ENCODE measurements around the gene RNF220. TPM values are rescaled to one million over a fixed set of nuclear protein-coding genes. Genes with fewer than 3 reads are reported as not detected.

RNF220 gene
- total RNA-seq, 1 donor from 2014 or later, result 83.7 TPM

DNA sequence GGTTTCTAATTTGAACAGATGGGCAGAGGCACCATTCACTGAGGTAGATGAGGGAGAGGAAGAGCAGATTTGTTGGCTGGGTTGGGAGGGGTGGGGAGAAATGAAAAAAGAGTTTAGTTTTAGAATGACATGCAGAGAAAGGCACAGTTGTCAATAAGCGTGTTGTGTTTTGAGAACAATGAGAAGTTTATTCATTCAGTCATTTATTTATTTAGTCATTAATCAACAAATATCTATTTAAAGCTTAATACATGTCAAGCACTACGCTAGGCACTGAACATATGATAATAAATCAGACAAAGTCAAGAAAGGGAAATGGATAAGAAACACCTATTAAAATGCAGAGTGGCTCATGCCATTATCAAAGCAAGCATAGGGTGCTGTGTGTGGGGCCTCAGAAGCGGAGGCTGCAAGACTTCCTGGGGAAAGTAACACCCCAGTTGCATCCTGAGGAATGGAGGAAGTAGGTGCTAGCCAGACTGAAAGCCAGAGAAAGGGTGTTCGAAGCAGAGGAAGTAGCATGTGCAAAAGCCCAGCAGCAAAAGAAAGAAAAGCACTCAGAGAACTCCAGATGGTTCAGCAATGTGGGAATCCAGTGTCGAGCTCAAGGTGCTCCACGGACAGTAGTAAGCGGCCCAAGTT lies 114.1 kb downstream of the RNF220 start:
- intact Hi-C loops (cut with micrococcal nuclease), result no loop called here

DNA sequence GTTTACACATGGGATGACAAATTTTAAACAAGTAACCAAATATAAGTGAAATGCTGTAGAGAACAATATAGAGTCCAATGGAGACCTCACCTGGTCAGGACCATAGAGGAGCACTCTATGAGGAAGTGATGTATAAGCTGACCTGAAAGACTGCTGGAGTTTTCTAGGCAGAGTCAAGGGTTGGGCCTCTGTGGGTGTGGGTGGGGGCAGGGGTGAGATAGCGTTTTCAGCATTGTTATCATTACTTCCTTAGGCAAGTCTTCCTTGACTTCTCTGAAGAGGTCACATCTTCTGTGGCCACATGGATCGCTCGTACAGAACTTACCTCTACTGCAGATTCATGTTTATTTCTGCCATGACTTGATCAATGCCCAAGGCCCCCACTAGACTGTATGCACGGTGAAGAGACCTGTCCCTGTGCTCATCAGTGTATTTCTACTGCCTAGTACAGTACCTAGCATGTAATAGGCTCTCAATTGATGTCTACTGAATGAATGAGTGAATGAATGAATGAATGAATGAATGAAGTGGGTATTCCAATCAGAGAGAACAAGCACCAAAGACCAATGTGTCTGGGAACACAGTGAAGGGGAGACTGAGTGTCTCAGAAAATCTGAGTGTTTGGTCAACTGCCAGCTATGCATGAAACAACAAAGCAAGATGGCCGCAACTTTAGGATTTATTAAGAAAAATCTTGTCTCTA lies 116.5 kb downstream of the RNF220 start:
- intact Hi-C loops (cut with micrococcal nuclease), result no loop called here

DNA sequence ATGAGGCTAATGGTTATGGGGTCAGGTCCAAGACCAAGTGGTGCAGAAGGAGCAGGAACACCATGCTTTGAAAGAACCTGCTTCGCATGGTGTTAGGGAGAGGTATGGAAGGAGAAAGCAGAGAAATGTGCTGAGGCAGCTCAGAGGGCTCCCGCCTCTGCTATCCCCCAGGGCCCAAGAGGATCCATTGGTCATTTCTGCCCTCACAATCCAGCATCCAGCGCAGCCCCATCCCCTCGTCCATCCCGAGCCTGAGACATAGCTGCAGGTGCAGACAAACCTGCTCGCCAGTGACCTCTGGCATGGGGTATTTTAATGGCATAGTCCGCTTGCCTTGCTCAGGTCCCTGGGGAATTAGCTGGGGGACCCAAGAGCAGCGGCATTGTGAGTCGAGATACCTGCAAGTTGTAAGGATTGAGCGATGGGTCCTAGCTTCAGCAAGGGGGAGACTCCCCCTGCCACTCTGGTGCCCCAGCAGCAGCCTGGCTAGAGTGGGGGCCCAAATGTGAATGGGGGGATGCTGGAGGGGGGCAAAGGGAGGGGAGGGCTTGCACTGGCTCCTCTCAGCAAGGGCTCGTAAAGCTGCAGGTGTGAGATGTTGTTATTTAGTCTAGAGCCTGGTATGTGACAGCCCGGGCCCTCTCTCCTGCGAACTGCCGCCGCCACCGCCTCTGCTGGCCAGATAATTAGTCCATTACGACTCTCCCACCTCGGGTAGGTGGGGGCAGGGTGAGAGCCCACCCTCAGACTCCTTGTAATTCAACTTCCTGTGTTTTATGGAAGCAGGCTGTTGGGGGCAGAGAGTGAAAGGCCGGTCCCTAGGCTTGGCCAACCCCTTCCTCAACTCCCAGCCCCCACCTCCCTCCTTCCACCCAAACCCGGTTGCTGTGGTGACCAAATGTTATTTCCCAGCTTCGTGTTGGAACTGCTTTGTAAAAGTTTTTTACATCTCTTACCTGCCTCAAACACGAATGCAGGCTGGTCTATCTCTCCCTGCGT lies 118.8 kb downstream of the RNF220 start:
- intact Hi-C loops (cut with micrococcal nuclease), result no loop called here

DNA sequence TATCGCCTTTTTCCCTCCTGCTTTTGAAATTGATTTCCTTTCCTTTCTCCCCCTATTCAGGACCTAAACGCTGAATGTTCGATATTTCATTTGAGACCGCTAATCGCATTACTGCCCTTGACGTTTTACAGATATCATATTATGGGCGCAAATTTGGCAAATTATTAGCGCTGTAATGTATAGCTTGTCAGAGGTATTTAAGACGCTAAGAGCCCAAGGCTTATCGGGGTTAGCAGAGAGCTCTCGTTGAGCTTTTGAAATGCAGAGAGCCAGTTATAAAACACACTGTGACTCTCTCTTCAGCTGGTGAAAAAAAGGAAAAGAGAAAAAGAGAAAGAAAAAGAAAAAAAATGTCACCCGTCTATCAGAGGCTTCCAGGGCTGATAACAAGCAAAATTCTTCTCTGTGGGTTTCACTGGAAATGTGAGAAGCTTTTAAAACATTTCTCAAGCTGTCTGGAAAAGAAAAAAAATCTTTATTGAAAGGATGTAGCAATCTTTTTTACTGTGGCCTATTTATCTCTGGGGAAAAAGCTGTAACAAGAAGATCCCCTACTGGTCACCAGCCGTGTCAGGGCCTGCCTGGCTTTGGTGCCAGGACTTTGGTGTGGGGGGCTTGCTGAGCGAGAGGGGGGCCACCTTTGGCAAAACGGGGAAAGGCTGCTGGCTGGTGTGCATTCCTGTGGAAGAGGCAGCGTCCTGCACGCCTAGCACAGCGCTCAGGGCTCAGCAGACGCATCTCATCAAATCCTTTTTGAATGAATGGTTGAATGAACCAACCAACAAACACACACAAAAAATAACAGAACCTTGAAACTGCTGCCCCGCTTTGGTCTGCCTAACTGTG lies 119.8 kb downstream of the RNF220 start:
- intact Hi-C loops (cut with micrococcal nuclease), result no loop called here

DNA sequence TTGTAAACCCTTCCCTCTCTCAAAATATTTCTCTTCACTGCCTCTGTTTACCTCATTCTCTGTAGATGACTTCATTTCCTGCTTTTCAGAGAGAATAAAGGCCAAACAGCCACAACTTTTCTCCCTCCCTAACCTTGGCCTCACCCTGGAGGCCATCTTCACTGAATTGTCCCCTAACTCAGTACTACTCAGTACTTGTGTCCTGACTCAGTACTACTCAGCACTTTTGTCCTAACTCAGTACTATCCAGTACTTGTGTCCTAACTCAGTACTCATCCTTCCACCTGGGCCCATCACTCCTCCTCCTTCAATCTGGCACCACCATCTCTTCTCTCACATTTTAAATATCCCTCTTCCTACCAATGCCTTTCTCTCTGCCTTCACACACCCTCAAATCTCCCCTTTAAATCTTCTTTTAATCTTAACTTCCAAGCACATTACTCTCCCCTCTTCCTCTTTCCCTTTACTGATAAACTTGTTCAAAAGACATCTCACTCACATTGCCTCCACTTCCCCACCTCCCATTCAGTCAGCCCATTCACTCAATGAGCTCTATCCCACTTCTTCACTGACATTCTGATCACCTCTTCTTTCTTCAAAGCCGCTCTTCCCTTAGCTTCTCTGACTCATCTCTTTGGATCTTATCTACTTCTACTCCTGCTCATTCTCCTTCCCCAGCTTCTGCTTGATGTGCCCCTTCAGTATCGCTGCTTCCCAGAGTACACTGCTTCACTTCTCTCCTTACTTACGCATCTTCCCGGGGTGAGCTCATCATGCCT lies 121.4 kb downstream of the RNF220 start:
- intact Hi-C loops (cut with micrococcal nuclease), result no loop called here

DNA sequence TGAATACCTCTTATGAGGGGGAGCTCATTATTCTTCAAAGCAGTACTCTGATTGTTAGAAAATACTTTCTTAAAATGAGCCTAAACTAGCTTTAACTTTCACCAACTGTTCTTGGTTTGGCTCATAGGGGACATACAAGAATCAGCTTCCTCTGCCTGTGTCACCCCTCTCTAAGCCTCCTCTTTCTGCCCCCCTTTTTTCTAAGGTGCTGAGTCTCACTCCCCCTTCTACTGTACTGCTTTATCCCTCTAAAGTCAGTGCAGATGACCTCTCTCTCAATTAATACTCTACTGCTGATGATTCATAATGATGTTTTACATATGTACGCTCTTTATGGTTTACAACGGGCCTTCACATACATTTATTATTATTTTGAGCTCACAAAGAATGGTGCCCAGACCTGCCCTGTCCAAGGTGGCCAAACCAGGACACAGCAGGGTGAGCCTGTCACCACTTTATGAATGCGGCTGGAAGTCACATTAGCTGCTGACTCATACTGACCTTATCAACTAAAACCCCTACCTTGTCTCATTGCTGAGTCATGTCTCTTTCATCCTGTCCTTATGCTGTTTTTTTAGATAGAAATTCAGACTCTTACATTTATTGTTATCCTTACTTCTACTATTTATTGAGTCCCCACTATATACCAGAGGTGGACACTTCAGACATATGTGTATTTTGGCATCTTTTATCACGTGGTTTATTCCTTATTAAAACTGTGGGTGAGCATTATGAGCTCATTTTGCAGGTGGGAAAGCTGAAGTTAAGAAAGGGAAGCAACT lies 126.9 kb downstream of the RNF220 start:
- intact Hi-C loops (cut with micrococcal nuclease), result no loop called here

DNA sequence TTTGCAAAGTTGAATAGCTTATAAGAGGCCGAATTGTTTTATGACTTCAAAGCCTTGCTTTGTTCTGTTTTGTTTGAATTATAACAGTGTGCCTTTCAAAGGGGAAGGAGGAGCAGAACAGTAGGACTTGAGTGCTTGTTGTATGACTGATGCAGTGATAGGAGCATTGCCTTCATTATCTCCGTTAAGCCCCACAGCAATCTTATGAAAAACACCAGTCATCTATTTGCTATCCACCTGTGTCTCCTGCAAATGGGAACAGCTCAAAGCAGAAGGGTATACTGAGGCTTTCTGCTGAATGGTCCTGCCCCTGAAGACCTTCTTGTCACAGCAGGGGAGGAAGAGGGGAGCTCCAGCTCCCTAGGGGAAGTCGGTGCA lies 127.5 kb downstream of the RNF220 start:
- intact Hi-C loops (cut with micrococcal nuclease), result no loop called here

DNA sequence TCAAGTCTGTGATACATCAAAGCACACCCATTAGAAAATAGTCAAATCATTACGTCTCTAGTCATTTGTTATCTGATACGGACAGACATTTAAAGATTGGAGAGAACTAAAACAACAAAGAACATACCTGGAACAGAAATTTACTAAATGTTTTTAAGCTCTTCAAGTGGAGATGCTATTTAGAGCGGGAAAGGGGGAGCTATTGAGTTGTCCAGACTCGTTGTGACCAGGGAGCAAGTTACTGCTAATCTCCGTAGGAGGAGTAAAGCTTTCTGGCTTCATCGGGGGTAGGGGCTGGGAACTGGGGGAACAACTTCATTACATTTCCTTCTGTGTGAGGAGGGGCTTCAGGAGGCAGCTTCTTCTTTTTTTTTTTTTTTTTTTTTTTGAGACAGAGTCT lies 129.7 kb downstream of the RNF220 start:
- intact Hi-C loops (cut with micrococcal nuclease), result no loop called here

DNA sequence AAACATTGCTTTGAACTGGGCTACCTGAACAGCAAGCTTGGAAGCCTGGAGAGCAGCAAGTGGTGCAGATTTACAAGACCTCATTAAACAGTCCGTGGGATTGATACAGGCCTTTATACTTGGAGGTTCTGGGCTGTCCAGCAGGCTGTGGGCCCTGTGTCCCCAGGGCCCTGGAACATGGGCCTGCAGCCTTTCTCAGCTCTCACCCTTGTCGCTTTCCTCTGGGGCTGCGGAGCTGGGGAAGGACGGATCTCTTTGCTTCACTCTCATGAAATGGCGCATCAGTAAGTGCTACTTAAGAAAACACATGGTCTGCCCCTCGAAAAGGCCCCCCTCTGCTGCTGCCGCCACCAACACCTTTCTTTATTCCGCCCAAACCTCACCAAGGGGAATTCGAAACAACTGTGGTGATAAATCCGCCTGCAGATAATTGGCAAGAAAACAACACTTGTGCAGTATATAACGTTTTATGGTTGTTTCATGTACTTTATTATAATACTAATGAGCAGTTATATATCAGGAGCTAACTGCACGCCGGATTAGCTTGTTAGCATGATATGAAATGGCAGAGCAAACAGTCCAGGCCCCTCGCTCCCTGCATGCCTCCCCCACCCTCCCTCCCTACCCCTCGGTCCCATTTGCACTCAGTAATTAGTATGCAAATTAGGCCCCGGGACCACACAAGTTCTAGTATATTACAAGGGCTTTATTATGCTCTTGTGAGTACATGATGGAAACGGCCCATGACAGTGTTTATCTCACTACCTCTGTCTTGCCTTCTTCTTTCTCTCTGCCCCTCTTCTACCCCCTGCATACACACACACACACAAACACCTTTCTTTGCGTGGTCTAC lies 131.5 kb downstream of the RNF220 start:
- intact Hi-C loops (cut with micrococcal nuclease), result no loop called here

DNA sequence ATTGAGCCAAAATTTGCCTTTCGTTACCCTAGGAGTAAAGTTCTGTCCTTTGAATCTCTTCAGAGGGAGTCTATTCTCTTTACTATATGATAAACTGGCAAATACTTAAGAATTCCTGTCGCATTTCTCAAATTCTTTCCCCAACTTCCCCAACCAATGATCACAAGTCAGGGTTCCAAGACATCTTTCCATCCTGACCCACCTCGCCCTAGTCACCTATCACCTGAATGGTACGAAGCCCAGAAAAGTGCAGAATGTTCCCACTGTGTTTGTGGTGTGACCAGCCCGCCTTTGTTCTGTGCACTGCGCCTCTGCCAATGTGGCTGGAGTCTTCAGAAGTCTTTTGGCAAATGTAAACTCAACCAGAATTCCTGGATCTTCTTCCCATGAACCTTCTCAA lies 132.5 kb downstream of the RNF220 start:
- intact Hi-C loops (cut with micrococcal nuclease), result no loop called here

DNA sequence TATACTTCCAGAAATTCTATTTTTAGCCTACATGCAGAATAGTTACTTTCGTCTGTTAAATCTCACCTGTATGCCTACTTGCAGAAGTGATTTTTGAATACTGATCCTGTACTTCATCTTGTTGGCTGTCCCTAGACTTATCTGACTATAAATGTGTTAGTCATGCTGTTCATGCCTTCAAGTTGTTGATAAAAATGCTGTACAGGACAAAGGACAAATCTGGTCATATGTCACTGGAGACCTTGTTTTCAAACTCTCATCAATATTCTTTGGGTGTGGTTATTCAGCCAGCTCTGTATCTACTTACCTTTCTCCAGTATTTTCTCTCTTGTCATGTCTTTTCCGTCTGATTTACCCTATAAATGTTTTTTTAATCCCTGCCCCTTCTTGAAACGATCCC lies 132.9 kb downstream of the RNF220 start:
- intact Hi-C loops (cut with micrococcal nuclease), result no loop called here

DNA sequence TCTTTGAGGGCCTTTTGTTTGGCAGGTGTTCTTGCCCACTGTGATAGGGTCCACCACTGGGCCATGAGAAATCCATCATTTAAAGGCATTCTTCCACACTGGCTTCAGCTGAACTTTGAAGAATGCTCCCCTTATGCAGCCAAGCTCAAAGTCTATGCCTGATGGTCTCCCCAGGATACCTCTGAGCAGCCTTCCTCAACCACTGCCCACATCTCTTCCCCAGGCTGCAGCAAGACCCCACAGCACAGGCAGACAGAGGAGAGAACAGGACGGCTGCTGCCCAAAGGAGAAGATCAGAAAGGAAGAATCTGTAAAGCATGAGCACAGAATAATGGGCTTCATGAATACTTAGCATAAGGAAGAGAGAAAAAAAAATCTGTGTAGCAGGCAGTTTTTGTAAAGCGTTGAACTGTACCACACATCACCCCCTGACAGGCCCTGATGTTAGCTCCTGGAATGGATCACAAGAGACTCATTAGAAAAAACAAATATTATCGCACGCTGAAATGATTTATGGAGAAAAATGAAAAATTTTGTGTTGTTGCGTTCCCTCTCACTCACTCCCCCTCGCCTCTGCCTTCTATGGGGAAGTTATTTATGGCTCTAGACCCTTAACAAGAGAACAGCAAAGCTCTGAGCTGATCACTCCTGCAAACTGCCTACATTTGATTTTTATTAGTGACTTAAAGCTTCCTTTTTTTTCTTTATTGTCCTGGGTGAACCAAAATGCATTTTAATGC lies 135.1 kb downstream of the RNF220 start:
- intact Hi-C loops (cut with micrococcal nuclease), result no loop called here

DNA sequence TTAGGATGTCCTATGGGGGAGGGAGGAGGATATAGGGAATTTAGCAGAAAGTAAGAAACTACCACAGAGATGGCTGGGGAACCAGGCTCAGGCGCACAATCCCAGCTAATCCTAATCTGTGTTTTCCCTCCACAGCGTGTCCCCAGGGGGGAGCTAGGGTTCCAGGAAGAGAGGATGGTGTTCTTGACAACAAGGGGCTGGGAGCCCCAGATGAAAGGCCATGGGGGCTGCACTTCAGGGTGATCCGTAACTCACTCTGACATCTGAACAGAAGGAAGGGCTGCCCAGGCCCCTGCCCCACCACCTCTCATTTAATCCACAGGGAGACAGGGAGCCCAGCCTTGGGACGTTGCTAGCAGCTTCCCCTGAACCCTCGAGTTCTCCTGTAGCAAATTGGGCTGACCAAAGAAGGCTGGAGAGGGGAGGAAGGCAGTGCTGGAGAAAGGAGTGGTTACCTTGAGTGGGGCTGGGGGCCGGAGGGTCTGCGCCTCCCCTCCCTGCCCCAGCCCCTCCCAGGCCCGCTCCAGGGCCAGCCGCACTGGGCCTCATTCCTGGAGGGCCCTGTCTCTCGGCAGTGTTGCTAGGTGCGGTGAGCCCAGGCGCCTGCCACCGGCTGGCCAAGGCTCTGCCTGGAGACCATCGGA lies 137.5 kb downstream of the RNF220 start:
- intact Hi-C loops (cut with micrococcal nuclease), result no loop called here

DNA sequence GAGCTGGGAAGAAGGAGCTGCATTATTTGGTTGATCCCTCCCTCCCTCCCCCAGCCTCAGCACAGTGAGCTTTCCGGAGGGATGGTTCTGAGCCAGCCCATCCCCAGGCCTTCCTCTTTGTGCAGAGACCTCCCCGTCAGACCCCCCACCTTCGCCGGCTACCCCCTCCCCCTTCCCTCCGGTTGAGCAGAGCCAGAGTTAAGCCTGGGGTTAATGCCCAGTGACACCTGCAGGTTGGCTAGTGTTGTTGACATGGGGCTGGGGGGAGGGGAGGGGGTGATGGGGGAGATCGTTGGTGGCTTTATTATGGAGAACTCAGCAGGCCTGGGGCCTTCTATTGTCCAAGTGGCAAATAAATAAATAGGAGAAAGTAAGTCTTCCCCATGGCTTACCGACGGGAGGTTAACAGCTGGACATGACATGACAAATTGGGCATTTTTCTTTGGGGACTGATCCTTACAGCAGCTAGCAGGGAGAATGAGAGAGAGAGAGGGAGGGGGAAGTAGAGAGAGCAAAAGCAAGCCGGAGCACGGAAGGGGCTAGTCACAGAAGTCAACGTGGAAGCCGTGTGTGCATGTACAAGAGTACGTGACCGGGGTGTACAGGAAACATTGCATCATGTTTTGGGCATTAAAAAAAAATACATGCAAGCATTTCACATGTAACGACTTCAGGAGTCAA lies 138.1 kb downstream of the RNF220 start:
- intact Hi-C loops (cut with micrococcal nuclease), result no loop called here

DNA sequence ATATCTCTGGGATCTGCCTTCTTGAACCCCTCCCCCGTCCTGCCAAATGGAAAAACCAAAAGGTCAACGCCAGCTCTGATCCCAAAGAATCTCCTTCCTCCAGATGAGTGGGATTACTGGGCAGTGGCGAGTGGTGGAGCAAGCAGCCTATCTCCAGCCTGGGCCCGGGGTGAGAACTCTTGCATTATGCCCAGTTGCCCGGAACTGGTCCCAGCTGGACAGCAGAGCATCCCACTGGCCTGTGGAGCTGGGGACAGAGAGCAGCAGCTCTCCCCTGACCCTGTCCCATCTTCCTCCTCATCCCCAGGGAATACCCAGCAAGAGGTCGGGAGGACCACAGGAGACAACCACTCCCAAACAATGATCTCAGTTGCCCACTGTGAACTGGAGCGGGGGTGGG lies 138.7 kb downstream of the RNF220 start:
- intact Hi-C loops (cut with micrococcal nuclease), result no loop called here

DNA sequence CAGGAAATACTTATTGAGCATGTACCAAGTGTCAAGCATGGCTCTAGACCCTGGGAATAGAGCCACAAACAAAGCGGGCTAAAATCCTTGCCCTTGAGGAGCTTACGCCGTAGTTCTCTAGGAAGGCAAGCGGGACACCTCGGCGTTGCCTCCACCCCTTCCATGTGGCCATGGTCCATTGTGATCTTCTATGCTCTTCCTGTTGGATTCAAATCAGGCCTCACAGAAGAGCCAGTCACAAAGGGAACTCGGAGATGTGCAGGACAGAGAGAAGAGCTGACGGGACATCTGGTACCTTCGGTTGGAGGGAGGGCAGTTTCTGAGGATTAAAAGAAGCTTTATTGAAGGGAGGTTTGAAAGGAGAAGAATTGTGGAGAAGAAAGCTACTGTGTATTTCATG lies 139.9 kb downstream of the RNF220 start:
- intact Hi-C loops (cut with micrococcal nuclease), result no loop called here

DNA sequence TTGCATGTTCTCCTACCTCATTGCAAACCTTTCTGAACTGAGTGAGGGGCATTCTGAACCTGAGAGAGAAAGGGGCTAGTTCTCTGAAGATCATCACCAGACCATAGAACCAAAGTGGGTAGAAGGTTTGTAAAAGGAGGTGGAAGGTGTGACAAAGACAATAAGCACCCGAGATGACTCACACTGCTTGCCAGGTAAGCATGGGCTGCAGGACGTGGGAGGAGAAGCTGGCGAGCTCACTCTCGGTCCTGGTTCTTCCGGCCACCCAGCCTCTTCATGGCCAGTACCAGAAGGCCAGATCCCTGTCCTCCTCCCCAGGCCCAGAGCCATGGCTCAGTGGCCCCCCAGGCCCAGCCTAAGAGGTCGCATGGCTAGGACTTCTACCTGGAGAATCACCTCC lies 140.9 kb downstream of the RNF220 start:
- intact Hi-C loops (cut with micrococcal nuclease), result no loop called here

Measured in T-helper 2 cell treated with Interferon-gamma antibody and Interleukin-4, amounts not matched to agents 100 ng/mL and 5 ng/mL, for 36 hours (primary cell).